C4-2B (cell line): ENCODE measurements around the gene APMAP.

Experiments used
- H3K27ac ChIP-seq: fragments of 450-650 bp; 2 replicates; pipeline ENCODE4 v1.5.1; 2017
- ZFX ChIP-seq: fragments of 450-650 bp; IDR thresholded peaks from 2 replicates; pipeline ENCODE4 v1.6.1; 2017
- TF ChIP-seq, protein P1 (sequence below): fragments of 450-650 bp; conservative IDR thresholded peaks from 2 replicates; pipeline ENCODE4 v1.5.1; 2017; ENCODE audit warnings: mild to moderate bottlenecking

APMAP gene

DNA sequence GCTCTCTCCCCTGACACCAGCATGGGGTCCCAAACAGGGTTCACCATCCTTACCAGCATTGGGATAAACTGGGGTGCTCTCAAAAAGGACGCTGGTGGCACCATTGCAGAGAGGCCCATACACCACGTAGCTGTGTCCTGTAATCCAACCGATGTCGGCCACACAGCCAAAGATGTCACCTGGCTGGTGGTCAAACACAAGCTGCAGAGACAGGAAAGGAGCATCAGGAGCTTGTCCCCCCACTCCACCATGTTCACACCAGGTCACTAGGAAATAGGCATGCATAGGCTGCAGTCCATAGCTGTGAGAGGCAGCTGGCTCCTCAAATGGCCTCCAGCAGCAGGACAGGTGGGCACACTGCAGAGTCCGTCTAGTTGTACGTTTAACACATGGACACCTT lies 28.8 kb upstream of the APMAP start:
- peak overlapping the region; percentile 91 for H3K27ac ChIP-seq
- TF ChIP-seq ZFX, result no peak
- TF ChIP-seq, protein P1, sequence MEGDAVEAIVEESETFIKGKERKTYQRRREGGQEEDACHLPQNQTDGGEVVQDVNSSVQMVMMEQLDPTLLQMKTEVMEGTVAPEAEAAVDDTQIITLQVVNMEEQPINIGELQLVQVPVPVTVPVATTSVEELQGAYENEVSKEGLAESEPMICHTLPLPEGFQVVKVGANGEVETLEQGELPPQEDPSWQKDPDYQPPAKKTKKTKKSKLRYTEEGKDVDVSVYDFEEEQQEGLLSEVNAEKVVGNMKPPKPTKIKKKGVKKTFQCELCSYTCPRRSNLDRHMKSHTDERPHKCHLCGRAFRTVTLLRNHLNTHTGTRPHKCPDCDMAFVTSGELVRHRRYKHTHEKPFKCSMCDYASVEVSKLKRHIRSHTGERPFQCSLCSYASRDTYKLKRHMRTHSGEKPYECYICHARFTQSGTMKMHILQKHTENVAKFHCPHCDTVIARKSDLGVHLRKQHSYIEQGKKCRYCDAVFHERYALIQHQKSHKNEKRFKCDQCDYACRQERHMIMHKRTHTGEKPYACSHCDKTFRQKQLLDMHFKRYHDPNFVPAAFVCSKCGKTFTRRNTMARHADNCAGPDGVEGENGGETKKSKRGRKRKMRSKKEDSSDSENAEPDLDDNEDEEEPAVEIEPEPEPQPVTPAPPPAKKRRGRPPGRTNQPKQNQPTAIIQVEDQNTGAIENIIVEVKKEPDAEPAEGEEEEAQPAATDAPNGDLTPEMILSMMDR, result no peak

DNA sequence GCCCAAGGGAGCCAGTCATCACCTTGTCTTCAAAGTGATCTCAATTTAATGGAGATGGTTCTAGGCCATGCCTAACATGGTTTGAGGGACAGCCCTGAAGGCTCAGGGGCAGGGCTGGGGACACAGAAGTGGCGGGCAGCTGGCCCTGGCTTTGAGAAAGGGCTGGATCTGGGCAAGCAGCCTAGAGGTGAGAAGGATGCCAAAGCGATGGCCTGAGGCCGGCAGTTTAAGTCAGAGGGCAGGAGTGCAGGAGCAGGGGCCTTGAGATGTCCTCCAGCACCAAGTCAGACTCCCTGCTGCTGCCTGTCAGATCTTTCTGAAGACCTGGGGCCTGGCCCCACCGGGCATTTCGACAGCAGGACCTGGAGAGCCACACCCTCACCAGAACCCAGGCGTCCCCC lies 28.4 kb upstream of the APMAP start:
- H3K27ac ChIP-seq, result peak overlapping the region; percentile 91
- TF ChIP-seq, protein P1, result no peak
- TF ChIP-seq ZFX, result no peak

GRCh38 chr20:25020345-25020744 lies 27.8 kb upstream of the APMAP start:
- no peak for TF ChIP-seq ZFX
- TF ChIP-seq, protein P1, result no peak

DNA sequence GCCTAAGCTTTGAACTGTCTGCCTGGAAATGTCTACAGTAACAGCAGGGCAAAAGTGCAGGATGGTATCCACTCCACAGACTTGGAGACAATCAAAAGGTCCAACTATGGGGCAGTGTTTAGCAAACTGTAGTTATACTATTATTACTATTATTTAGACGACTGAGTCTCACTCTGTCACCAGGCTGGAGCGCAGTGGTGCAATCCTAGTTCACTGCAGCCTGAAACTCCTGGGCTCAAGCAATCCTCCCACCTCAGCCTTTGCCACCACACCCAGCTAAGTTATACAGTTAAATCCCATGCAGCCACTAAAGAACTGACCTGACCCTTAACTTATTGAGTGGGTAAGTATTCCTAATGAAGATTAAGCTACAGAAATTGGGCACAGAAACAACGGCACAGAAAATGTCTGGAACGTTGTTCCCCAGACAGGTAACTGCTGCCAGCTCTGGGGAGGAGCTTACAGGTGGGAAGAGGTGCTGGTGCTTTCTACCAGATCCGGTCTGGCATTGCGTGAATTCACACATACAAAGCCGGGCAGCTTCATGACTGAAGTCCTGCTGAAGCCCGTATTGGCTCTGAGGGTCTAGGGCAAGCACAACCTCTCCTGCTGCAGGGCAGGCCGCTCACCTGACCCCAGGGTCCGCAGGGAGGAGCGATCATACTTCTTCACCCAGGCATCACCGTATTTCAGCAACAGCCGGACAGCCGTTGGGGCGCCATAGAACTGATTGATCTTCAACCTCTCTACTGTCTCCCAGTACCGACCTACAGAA lies 27.0 kb upstream of the APMAP start:
- TF ChIP-seq, protein P1, result no peak
- TF ChIP-seq ZFX, result no peak
- H3K27ac ChIP-seq, result peak overlapping the region; percentile 91

More at GRCh38 chr20:25020345-25020744, 27.8 kb upstream of the APMAP start:
- H3K27ac ChIP-seq, result peak overlapping the region; percentile 91

DNA sequence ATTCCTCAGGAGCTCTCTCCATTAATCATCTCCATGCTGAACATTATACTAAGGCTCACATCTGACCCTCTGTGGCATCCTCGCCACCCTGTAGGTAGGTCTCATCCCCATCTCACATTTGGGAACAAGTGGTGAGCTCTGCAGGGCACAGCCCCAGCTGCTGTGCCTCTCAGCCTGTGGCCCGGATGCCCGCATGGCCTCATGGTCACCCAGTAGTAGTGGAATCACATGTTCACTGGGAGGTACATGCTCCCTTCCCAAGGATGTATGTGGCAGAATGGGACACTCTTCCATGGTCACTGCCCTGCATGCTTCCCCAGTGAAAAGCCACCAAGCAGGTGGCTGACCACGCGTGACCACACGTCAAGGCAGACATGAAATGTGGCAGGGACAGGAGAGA lies 26.3 kb upstream of the APMAP start:
- H3K27ac ChIP-seq, result peak overlapping the region; percentile 91

GRCh38 chr20:25018425-25018824 lies 25.9 kb upstream of the APMAP start:
- peak overlapping the region; percentile 91 for H3K27ac ChIP-seq
- no peak for TF ChIP-seq ZFX
- TF ChIP-seq, protein P1, result no peak

More for the DNA sequence above, 26.3 kb upstream of the APMAP start:
- TF ChIP-seq, protein P1, result no peak
- no peak for TF ChIP-seq ZFX

GRCh38 chr20:25017257-25017803 lies 24.8 kb upstream of the APMAP start:
- H3K27ac ChIP-seq, result peak overlapping the region; percentile 91
- TF ChIP-seq, protein P1, result no peak
- TF ChIP-seq ZFX, result no peak
